Neuronal stem cell (in vitro differentiated cells): ENCODE results near the gene SNCB.

Experiments used
- DNase-seq: peaks from one replicate; pipeline ENCODE4 v3.0.0-alpha.2; 2013; ENCODE audit warnings: low spot score
- H2AFZ ChIP-seq: one replicate; pipeline ENCODE4 v1.6.1; 2013; ENCODE audit warnings: mild to moderate bottlenecking, low read length, inconsistent platforms
- H2AK5ac ChIP-seq: 2 replicates; pipeline ENCODE4 v1.6.1; 2013; ENCODE audit warnings: low read depth, mild to moderate bottlenecking, inconsistent platforms, low read length, moderate library complexity, mixed read lengths
- H2BK120ac ChIP-seq: 2 replicates; pipeline ENCODE4 v1.6.1; 2013; ENCODE audit warnings: low read depth, mild to moderate bottlenecking, inconsistent platforms, low read length, moderate library complexity, mixed read lengths
- H2BK12ac ChIP-seq: one replicate; pipeline ENCODE4 v1.6.1; 2013; ENCODE audit warnings: low read length, inconsistent platforms
- H2BK15ac ChIP-seq: 2 replicates; pipeline ENCODE4 v1.6.1; 2013; ENCODE audit warnings: mild to moderate bottlenecking, low read length, inconsistent platforms, mixed read lengths
- H2BK5ac ChIP-seq: one replicate; pipeline ENCODE4 v1.6.1; 2013; ENCODE audit warnings: inconsistent platforms, mild to moderate bottlenecking, low read length, moderate library complexity
- H3K14ac ChIP-seq: one replicate; pipeline ENCODE4 v1.6.1; 2013; ENCODE audit warnings: low read length, inconsistent platforms
- H3K18ac ChIP-seq: 2 replicates; pipeline ENCODE4 v1.6.1; 2013; ENCODE audit warnings: low read length, inconsistent platforms
- H3K23ac ChIP-seq: 2 replicates; pipeline ENCODE4 v1.6.1; 2013; ENCODE audit warnings: low read depth, mild to moderate bottlenecking, mixed read lengths, low read length, inconsistent platforms; ENCODE audit not compliant: poor library complexity
- H3K27ac ChIP-seq: replicated peaks from 3 replicates; pipeline ENCODE4 v1.5.1; 2013; ENCODE audit warnings: low read length, inconsistent platforms
- H3K27me3 ChIP-seq, 3 experiments: 2 replicates each; pipeline ENCODE4 v1.6.1; 2013; ENCODE audit warnings: low read length in 3 of 3, mild to moderate bottlenecking in 2 of 3, inconsistent platforms in 1 of 3, low read depth in 1 of 3, mixed read lengths in 1 of 3, moderate library complexity in 1 of 3; ENCODE audit not compliant: control insufficient read depth in 3 of 3, insufficient read depth in 3 of 3
- H3K36me3 ChIP-seq, 2 donors: replicated peaks in 1 of 2; 2 replicates each; pipeline ENCODE4 v1.6.1; 2013; ENCODE audit warnings: low read length in 2 of 2; ENCODE audit not compliant: control insufficient read depth in 2 of 2, insufficient read depth in 2 of 2
- H3K4ac ChIP-seq: 2 replicates; pipeline ENCODE4 v1.6.1; 2013; ENCODE audit warnings: inconsistent platforms, mild to moderate bottlenecking, low read length, moderate library complexity
- H3K4me1 ChIP-seq, 2 donors: 1 replicate in 1 of 2; 2 replicates in 1 of 2; pipeline ENCODE4 v1.6.1; 2013; ENCODE audit warnings: low read length in 2 of 2, low read depth in 1 of 2; ENCODE audit not compliant: control insufficient read depth in 2 of 2, insufficient read depth in 1 of 2
- H3K4me2 ChIP-seq: one replicate; pipeline ENCODE4 v1.6.1; 2013; ENCODE audit warnings: mild to moderate bottlenecking, low read length, inconsistent platforms; ENCODE audit not compliant: insufficient read depth, poor library complexity, severe bottlenecking
- H3K4me3 ChIP-seq, 2 donors: 2 replicates each; pipeline ENCODE4 v1.5.1; 2013; ENCODE audit warnings: low read length in 2 of 2, mild to moderate bottlenecking in 2 of 2, inconsistent platforms in 1 of 2, moderate library complexity in 1 of 2
- H3K79me1 ChIP-seq: one replicate; pipeline ENCODE4 v1.6.1; 2013; ENCODE audit warnings: low read depth, mild to moderate bottlenecking, inconsistent platforms, low read length, moderate library complexity
- H3K9ac ChIP-seq: one replicate; pipeline ENCODE4 v1.6.1; 2013; ENCODE audit warnings: mild to moderate bottlenecking, low read depth, low read length, inconsistent platforms; ENCODE audit not compliant: poor library complexity
- H3K9me3 ChIP-seq, 2 donors: replicated peaks in 1 of 2; 2 replicates each; pipeline versions ENCODE3 to v1.6.1; 2013; ENCODE audit warnings: low read length in 2 of 2, mild to moderate bottlenecking in 2 of 2, inconsistent platforms in 1 of 2, low read depth in 1 of 2, mixed read lengths in 1 of 2, moderate library complexity in 1 of 2; ENCODE audit not compliant: control insufficient read depth in 2 of 2, insufficient read depth in 1 of 2
- H4K8ac ChIP-seq: one replicate; pipeline ENCODE4 v1.6.1; 2013; ENCODE audit warnings: low read depth, mild to moderate bottlenecking, inconsistent platforms, low read length, moderate library complexity
- H4K91ac ChIP-seq: one replicate; pipeline ENCODE4 v1.6.1; 2013; ENCODE audit warnings: low read length, low read depth, mild to moderate bottlenecking, inconsistent platforms; ENCODE audit not compliant: poor library complexity
- WGBS, 2 donors: extraction: QIAGEN DNeasy Blood & Tissue Kit; methylation state at CpG; one replicate each; pipeline ENCODE4 v1.1.7; 2013; ENCODE audit warnings: missing lambda C conversion rate in 2 of 2, mixed read lengths in 1 of 2; ENCODE audit not compliant: insufficient read length in 2 of 2, insufficient replicate concordance in 1 of 2; ENCODE audit errors: extremely low coverage in 2 of 2; 5-methylcytosine and 5-hydroxymethylcytosine counted together

Gene SNCB

DNA sequence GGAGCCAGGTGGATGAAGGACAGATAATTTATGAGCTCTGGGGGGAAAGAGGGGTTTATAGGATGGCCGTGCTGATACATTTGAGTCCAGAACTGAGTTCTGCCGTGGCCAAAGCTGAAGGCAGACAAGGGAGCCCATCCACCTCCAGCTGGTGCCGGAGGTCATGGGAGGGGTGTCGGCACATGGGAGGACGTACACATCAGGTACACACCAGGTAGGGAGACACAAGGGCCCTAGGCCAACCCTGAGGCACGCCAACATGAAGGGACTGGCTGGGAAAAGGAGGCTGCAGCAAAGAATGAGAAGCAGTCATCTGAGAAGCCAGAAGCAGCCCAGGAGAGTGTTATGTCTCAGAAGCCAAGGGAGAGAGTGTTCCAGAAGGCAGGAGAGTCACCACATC is 18.3 kb downstream of the SNCB start:
- H2BK5ac ChIP-seq = no peak overlapping the region
- no peaks in the 10 kb centered on the region for H3K79me1 ChIP-seq
- WGBS, 2 donors = no CpG with 5 or more reads among the region's 6 CpGs
- no peak overlapping the region for H2BK120ac ChIP-seq
- no peaks in the 10 kb centered on the region for H3K9me3 ChIP-seq
- H3K14ac ChIP-seq = no peak overlapping the region
- H2BK15ac ChIP-seq = no peak overlapping the region
- H3K4ac ChIP-seq = no peak overlapping the region
- no peak overlapping the region for H2AK5ac ChIP-seq
- H3K4me1 ChIP-seq = peaks cover 10 to 28% of the 10 kb centered on the region in 2 donors
- no peak overlapping the region for H3K23ac ChIP-seq
- H3K18ac ChIP-seq = no peak overlapping the region
- no peak overlapping the region for H2BK12ac ChIP-seq
- H3K4me2 ChIP-seq = no peak overlapping the region
- H3K36me3 ChIP-seq = peaks cover 0 to 11% of the 10 kb centered on the region in 2 donors
- no peak overlapping the region for H3K27ac ChIP-seq
- no peak overlapping the region for H2AFZ ChIP-seq
- H4K8ac ChIP-seq = no peak overlapping the region
- H3K4me3 ChIP-seq = no peak overlapping the region
- peaks cover 0 to 38% (median 17%) of the 10 kb centered on the region in 3 experiments for H3K27me3 ChIP-seq
- no peak overlapping the region for H4K91ac ChIP-seq
- H3K9ac ChIP-seq = no peak overlapping the region
- DNase-seq = no peak

DNA sequence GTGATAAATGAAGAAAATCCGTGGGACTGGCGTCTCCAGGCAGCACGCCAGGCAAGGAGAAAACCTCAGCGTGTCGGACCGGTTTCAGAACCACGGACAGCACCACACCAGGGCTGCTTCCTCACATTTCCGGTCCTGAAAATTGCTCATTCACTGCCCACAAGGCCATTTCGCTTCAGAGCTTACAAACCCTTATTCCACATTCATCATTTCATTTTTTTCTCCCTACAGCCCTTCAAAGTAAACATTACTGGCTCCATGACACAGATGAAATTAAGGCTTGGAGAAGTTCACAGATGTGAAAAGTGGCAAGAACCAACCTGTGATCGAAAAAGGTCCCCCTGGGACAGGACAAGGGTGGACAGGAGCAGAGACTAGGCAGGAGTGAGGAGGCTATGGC is 18.9 kb downstream of the SNCB start:
- H3K18ac ChIP-seq = no peak overlapping the region
- WGBS, 2 donors = no CpG with 5 or more reads among the region's 10 CpGs
- no peak overlapping the region for H4K8ac ChIP-seq
- DNase-seq = peak; percentile 71
- no peak overlapping the region for H3K27ac ChIP-seq
- H4K91ac ChIP-seq = no peak overlapping the region
- no peak overlapping the region for H3K4ac ChIP-seq
- no peak overlapping the region for H2BK120ac ChIP-seq
- no peak overlapping the region for H2AK5ac ChIP-seq
- peaks cover 0 to 11% of the 10 kb centered on the region in 2 donors for H3K36me3 ChIP-seq
- no peak overlapping the region for H2AFZ ChIP-seq
- H2BK12ac ChIP-seq = no peak overlapping the region
- no peaks in the 10 kb centered on the region for H3K9me3 ChIP-seq
- H2BK15ac ChIP-seq = no peak overlapping the region
- H3K4me1 ChIP-seq = peaks cover 10 to 24% of the 10 kb centered on the region in 2 donors
- peaks cover 0 to 34% (median 17%) of the 10 kb centered on the region in 3 experiments for H3K27me3 ChIP-seq
- no peak overlapping the region for H3K4me2 ChIP-seq
- H3K79me1 ChIP-seq = no peaks in the 10 kb centered on the region
- no peak overlapping the region for H2BK5ac ChIP-seq
- no peak overlapping the region for H3K14ac ChIP-seq
- no peak overlapping the region for H3K23ac ChIP-seq
- no peak overlapping the region for H3K9ac ChIP-seq
- no peak overlapping the region for H3K4me3 ChIP-seq

GRCh38 chr5:176610435-176610773 is 19.9 kb downstream of the SNCB start:
- Histone ChIP-seq H4K8ac (no peak overlapping the region), H2BK15ac (no peak overlapping the region), H3K4ac (no peak overlapping the region), H2AFZ (peak overlapping the region; percentile 94), H2BK120ac (no peak overlapping the region), H3K27ac (no peak overlapping the region), H3K18ac (peak overlapping the region; percentile 70), H4K91ac (no peak overlapping the region), H2BK12ac (no peak overlapping the region), H3K36me3 (peaks cover 0 to 16% of the 10 kb centered on the region in 2 donors), H3K9ac (no peak overlapping the region), H3K14ac (no peak overlapping the region), H3K9me3 (no peaks in the 10 kb centered on the region), H2BK5ac (no peak overlapping the region), H2AK5ac (no peak overlapping the region), H3K27me3 (peaks cover 0 to 27% (median 13%) of the 10 kb centered on the region in 3 experiments), H3K79me1 (no peaks in the 10 kb centered on the region), H3K4me2 (peak overlapping the region; percentile 80), H3K4me3 (peak overlapping the region; percentile 65 to 79), H3K23ac (no peak overlapping the region), H3K4me1 (peaks cover 10 to 24% of the 10 kb centered on the region in 2 donors)
- no peak for DNase-seq
- WGBS, 2 donors = no CpG with 5 or more reads among the region's 31 CpGs

DNA sequence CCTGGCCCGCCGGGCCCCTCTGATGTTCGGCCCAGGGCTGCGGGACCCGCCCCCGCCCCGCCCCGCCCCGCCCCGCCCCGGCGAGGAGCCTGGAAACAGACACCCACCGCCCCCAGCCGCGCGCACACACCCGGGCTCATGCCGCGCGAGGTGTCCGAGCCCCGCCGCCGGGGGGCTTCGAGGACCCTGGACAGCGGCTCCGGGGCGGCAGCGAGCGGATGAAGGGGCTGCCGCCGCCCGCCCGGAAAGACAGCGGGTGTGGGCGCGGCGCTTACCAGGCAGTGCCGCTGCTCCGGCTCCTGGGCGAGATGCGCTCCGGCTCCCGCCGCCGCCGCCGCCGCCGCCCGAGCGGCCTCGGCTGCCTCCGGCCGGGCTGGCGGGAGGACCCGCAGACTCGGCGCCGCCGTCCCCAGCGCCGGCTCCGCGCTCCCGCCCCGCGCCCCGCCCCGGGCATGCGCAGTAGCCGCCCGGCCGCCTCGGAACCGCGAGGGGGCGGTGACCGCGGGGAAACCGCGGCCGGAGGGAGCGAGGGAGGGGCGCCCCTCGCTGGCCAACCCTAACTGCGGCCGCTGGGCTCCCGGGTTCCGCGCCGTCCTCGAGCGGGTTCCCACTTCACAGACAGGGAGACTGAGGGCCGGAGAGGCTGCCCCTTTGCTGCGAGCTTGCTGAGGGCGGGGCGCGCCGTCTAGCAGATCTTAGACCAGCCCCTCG is 20.5 kb downstream of the SNCB start, which contains the start of gene GPRIN1:
Gene GPRIN1 (minus strand): TSS at position 433 of the 711 bp plus-strand sequence. CDS start 10,322 bp downstream, outside the sequence.
- H3K9ac ChIP-seq = peak within 1 kb of the TSS; percentile 92

More for the DNA sequence above, 20.5 kb downstream of the SNCB start, which contains the start of gene GPRIN1:
- peak within 1 kb of the TSS; percentile 89 for H3K18ac ChIP-seq
- peaks cover 0 to 23% (median 13%) of the 10 kb centered on the region in 3 experiments for H3K27me3 ChIP-seq
- peaks cover 0 to 21% of the 10 kb centered on the region in 2 donors for H3K36me3 ChIP-seq
- peak within 1 kb of the TSS; percentile 95 for H3K23ac ChIP-seq
- H3K14ac ChIP-seq = no peak within 1 kb of the TSS
- H2AK5ac ChIP-seq = no peak within 1 kb of the TSS
- peak within 1 kb of the TSS; percentile 91 for H3K4me2 ChIP-seq
- no peak within 1 kb of the TSS for H4K8ac ChIP-seq
- no peak within 1 kb of the TSS for H2BK12ac ChIP-seq
- H2BK120ac ChIP-seq = no peak within 1 kb of the TSS
- H2BK5ac ChIP-seq = no peak within 1 kb of the TSS
- H3K9me3 ChIP-seq = no peaks in the 10 kb centered on the region
- H3K27ac ChIP-seq = no peak within 1 kb of the TSS
- no peak within 1 kb of the TSS for H3K4ac ChIP-seq
- peak within 1 kb of the TSS; percentile 94 for H2AFZ ChIP-seq
- peaks cover 10 to 23% of the 10 kb centered on the region in 2 donors for H3K4me1 ChIP-seq
- no peaks in the 10 kb centered on the region for H3K79me1 ChIP-seq
- H4K91ac ChIP-seq = no peak within 1 kb of the TSS
- no CpG with 5 or more reads among the region's 101 CpGs for WGBS, 2 donors
- peak; percentile 79 for DNase-seq
- H2BK15ac ChIP-seq = no peak within 1 kb of the TSS
- H3K4me3 ChIP-seq = peak within 1 kb of the TSS; percentile 65 to 80
